HG03025 (cell line): ENCODE results near the gene VAT1L.

Experiments
- ATAC-seq: cut with Tn5 transposase; IDR thresholded peaks from one replicate; pipeline ENCODE4 v1.9.1; 2021; ENCODE audit warnings: mild to moderate bottlenecking, moderate library complexity; ENCODE audit not compliant: unreplicated experiment, low FRiP score

Gene VAT1L

GRCh38 chr16:77788181-77789084 lies at the start of gene VAT1L:
Gene VAT1L, plus strand, starts transcription at chr16:77788564. Its CDS starts 119 bp downstream, at chr16:77788683.
- no peak for ATAC-seq

GRCh38 chr16:77738706-77739558 lies 49.4 kb upstream of the VAT1L start:
- no peak for ATAC-seq

- ATAC-seq: no peak
Measured at GRCh38 chr16:77739559-77739892, 48.8 kb upstream of the VAT1L start.

GRCh38 chr16:77744141-77744540 lies 44.2 kb upstream of the VAT1L start:
- ATAC-seq: no peak

GRCh38 chr16:77745972-77746371 lies 42.4 kb upstream of the VAT1L start:
- no peak for ATAC-seq

- no peak for ATAC-seq
Measured at GRCh38 chr16:77748421-77749005, 39.9 kb upstream of the VAT1L start.

- ATAC-seq: no peak
Measured at GRCh38 chr16:77749415-77749814, 38.9 kb upstream of the VAT1L start.

- ATAC-seq: no peak
Measured at GRCh38 chr16:77758046-77758445, 30.3 kb upstream of the VAT1L start.

- ATAC-seq: no peak
Measured at GRCh38 chr16:77758508-77758907, 29.9 kb upstream of the VAT1L start.

- ATAC-seq: no peak
Measured at GRCh38 chr16:77759201-77759600, 29.2 kb upstream of the VAT1L start.

GRCh38 chr16:77759821-77760220 lies 28.5 kb upstream of the VAT1L start:
- ATAC-seq: no peak

GRCh38 chr16:77760800-77761199 lies 27.6 kb upstream of the VAT1L start:
- no peak for ATAC-seq

- ATAC-seq: no peak
Measured at GRCh38 chr16:77761204-77761603, 27.2 kb upstream of the VAT1L start.

GRCh38 chr16:77762262-77762661 lies 26.1 kb upstream of the VAT1L start:
- ATAC-seq: no peak

- no peak for ATAC-seq
Measured at GRCh38 chr16:77763994-77764393, 24.4 kb upstream of the VAT1L start.

- no peak for ATAC-seq
Measured at GRCh38 chr16:77767211-77767610, 21.2 kb upstream of the VAT1L start.

GRCh38 chr16:77767826-77768225 lies 20.5 kb upstream of the VAT1L start:
- no peak for ATAC-seq

GRCh38 chr16:77775911-77776909 lies 12.2 kb upstream of the VAT1L start:
- ATAC-seq: no peak

- no peak for ATAC-seq
Measured at GRCh38 chr16:77777745-77778144, 10.6 kb upstream of the VAT1L start.

- no peak for ATAC-seq
Measured at GRCh38 chr16:77780378-77780837, 8.0 kb upstream of the VAT1L start.
